SK-N-SH (cell line): Measurements from ENCODE around the gene MLYCD.

Experiments
- CHD2 ChIP-seq: fragments of 150-350 bp; IDR thresholded peaks from 2 replicates; pipeline ENCODE4 v1.6.1; 2018; ENCODE audit warnings: low read length; ENCODE audit not compliant: partially characterized antibody
- CTCF ChIP-seq: fragments of 200-600 bp; sonication (generic); IDR thresholded peaks from 2 replicates; pipeline ENCODE4 v1.6.1; 2017; ENCODE audit warnings: antibody characterized with exemption, mild to moderate bottlenecking, moderate library complexity
- EZH2phosphoT487 ChIP-seq: fragments of 200-600 bp; sonication (generic); IDR thresholded peaks from 2 replicates; pipeline ENCODE4 v1.6.1; 2017; ENCODE audit warnings: low read depth, mixed run types, mild to moderate bottlenecking, antibody characterized with exemption, moderate library complexity, borderline replicate concordance
- GABPA ChIP-seq: IDR thresholded peaks from 2 replicates; pipeline ENCODE4 v1.4.0; 2012; ENCODE audit warnings: low read depth, mild to moderate bottlenecking
- JUND ChIP-seq: IDR thresholded peaks from 2 replicates; pipeline ENCODE4 v1.4.0; 2012
- MAX ChIP-seq: IDR thresholded peaks from 2 replicates; pipeline ENCODE4 v1.4.0; 2012; ENCODE audit warnings: low read depth
- NFIC ChIP-seq: IDR thresholded peaks from 2 replicates; pipeline ENCODE4 v1.4.0; 2012; ENCODE audit warnings: borderline replicate concordance
- POLR2AphosphoS5 ChIP-seq: IDR thresholded peaks from 2 replicates; pipeline ENCODE4 v1.6.1; 2012; ENCODE audit warnings: low read depth, low read length
- RAD21 ChIP-seq: IDR thresholded peaks from 2 replicates; pipeline ENCODE4 v1.6.1; 2012; ENCODE audit warnings: mild to moderate bottlenecking, low read length
- TAF1 ChIP-seq: IDR thresholded peaks from 2 replicates; pipeline ENCODE4 v1.6.1; 2012; ENCODE audit warnings: low read depth, mild to moderate bottlenecking, low read length, moderate library complexity, borderline replicate concordance
- TCF12 ChIP-seq: IDR thresholded peaks from 2 replicates; pipeline ENCODE4 v1.4.0; 2012
- YY1 ChIP-seq: IDR thresholded peaks from 2 replicates; pipeline ENCODE4 v1.4.0; 2012; ENCODE audit warnings: low read depth, mild to moderate bottlenecking

- TF ChIP-seq JUND (no peak), CTCF (no peak), RAD21 (no peak), EZH2phosphoT487 (no peak), TCF12 (no peak), YY1 (no peak), TAF1 (no peak), MAX (no peak), CHD2 (no peak), NFIC (no peak), GABPA (no peak), POLR2AphosphoS5 (no peak)
Observed at GRCh38 chr16:83901101-83901500, 2.2 kb downstream of the MLYCD start.
